CD4-positive, alpha-beta T cell treated with Interleukin-21 for 1 hour (primary cell): Measurements from ENCODE around the gene FOXP1.
A peak's percentile ranks its signal among the peaks of the same experiment; 100 is the strongest.

Experiments
- DNase-seq: peaks from one replicate; pipeline ENCODE4 v3.0.0-alpha.2; 2020

The FOXP1 gene

DNA sequence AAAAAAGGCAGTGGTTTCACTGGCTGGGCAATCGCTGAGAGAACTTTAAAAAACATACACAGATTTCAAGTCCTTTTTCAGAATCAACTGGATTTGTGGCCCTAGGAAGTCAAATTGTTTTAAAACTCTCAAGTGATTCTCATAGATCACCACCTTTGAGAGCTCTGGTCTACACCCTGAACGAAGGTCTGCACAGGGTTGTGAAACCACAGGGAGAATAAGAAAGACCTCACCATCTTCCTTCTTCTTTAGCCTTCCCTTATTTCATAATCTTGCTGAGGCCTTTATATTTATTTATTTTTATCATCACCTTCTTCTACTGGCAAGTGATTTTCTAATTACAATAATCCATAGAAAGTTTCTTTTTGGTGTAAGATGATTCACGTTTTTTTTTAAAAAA, 58.1 kb downstream of the FOXP1 start:
- no peak for DNase-seq

DNA sequence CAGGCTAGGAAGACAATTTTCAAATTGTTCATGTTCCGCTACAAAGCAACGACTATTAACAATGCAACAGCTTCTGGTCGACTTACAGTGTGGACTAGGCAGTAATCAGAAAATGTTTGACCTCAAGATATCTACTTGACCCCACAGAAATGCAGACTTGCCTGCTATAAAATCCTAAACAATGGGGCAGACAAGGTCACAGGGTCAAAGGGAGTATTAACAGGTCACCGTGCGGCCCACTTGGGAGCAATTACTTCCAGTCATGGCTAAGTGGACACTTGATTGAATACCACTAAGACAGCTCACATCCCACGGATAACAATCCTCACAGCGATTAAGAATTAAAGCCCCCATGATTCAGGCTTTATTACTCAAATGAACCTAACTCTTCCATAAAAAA, 58.9 kb downstream of the FOXP1 start:
- no peak for DNase-seq

DNA sequence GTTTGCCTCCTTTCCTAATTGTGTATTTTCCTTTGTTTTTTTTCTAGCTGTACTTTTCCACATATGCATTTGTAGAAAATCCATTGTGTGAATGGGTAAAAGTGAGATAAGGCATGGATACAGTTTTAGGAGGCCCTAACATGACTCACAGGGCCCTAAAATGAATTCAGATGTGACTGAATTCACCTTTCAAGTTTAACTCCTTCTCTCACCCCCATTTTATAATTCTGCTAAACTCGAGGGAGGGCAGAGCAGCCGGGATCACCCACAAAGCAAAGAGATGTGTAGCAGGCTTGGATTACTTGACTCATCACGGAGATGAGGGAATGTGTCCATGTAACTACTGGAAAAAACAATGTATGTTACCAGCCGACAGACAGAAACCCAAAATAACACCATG, 59.9 kb downstream of the FOXP1 start:
- no peak for DNase-seq

DNA sequence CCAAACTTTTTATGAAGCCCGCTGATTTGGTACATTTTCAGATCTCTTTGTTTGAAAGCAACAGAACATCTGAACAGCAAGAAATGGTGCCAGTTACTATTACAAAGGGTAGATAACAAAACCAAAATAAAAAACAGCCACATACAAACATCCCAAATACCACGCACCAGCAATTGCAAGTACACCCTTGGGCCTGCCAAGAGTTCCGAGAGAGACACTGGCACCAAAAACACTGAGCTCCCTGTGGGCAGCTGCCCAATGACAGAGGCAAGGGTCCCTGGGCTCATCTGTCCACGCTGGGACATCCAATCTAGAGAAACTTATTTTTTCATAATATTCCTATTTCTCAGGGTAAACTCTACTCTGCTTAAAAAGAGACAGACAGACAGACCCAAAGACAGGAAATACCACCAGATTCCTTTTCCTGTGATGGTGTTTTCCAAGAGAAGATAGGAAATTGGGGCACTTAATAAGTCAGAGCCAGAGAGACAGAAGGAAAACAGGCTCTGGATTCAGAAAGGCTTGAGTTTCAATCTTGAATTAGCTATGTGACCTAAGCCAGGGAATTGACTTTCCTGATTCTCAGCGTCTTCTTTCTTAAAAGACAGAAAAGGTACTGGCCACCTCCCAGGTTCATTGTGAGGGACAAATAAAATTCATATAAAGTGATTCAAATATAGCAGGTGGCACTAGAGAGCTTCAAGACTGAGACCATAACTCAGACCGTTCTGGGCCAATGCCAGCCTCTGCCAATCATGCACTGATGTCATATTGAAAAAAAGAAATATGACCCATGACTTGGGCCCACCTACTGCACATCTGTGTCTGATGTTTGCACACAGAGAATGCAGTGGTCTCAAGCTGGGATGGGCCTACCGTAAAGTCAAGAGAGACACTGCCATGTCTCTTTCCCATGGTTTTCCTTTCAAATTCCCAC, 61.3 kb downstream of the FOXP1 start:
- DNase-seq = no peak

DNA sequence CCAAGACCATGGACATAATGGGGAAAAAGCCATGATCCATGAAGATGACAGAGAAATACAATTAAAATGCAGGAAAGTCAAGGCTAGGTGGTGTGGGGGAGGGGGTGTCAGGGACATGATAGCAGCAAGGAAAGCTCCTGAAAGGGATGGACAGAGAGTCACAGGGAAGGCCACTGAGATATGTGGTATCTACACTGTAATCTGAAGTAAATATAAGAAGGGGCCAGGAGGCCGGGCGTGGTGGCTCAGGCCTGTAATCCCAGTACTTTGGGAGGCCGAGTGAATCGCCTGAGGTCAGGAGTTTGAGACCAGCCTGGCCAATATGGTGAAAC, 62.5 kb downstream of the FOXP1 start:
- no peak for DNase-seq

DNA sequence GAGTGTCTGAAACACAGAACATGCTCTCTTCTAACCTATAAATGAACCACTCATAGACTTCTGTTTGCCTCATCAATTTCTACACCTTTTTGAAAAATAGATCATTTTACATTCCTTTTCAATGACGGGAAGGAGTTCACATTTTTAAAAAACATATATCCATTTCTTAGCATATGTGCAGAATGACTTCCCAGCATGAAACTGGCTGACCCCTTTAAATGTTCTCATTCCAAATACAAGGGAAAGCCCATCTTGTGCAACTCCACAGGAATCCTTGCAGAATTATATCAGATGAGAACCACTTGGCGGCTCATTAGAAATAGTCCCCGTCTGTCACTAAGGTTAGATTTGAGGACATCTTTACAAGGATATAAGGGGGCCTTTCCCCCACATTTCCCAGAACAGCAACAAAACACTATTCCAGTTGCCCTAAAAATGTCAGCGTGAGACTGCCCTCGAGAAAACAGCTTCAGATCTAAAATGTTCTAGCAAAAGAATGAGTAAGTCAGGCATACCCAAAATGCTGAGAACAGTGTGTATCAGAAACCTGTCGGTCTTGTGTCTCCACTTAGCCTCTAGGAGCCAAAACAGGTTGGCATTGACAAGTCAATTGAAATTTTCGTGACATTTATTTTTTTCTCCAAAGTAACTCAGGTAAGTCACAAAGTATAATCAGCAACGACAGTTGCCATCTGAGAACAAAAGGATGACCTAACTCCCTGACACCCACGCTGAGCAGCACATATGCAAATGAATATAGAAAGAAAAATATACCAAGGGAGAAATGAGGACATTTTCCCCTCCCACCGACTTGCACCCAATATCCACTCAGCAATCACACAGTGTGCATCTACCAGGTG, 63.1 kb downstream of the FOXP1 start:
- DNase-seq = no peak

DNA sequence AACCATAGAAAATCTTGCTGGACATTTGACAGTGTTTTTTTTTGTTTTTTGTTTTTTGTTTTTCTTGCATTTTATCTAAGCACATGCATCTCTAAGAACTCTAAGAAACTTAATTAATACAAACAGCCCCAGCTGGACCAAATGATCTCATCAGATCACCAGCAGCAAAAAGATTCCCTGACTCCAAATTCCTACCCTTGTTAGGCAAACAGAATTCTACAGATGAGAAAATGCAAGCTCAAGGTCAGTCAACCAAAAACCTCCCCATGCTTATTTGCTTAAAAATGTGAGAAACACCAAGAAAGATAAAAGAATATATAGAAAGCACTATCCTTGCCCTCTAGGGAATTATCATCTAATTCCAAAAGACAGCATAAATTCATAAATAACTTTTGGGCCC, 65.4 kb downstream of the FOXP1 start:
- no peak for DNase-seq

DNA sequence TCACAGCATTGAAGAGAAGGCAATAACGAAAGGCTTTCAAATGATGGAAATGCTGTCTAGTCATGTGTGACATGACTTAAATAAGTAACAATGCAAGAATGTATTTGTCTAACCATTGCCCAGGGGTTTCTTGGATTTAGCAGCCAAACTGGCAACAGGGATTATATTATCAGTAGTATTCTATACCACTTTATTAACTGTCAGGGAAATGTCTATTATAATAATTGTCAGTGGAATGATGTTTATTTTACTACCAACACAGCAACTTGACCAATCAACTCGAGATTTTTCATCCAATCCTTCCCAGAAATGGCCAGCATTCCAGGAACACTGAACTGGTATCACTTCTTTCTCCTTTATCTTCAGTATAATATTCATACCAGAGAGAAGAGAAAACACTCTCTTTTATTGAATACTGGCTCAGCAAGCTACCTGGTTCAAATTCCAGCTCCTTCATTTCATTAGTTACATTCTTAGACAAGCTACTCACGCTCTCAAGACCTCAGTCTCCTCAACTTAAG, 66.2 kb downstream of the FOXP1 start:
- DNase-seq = no peak

DNA sequence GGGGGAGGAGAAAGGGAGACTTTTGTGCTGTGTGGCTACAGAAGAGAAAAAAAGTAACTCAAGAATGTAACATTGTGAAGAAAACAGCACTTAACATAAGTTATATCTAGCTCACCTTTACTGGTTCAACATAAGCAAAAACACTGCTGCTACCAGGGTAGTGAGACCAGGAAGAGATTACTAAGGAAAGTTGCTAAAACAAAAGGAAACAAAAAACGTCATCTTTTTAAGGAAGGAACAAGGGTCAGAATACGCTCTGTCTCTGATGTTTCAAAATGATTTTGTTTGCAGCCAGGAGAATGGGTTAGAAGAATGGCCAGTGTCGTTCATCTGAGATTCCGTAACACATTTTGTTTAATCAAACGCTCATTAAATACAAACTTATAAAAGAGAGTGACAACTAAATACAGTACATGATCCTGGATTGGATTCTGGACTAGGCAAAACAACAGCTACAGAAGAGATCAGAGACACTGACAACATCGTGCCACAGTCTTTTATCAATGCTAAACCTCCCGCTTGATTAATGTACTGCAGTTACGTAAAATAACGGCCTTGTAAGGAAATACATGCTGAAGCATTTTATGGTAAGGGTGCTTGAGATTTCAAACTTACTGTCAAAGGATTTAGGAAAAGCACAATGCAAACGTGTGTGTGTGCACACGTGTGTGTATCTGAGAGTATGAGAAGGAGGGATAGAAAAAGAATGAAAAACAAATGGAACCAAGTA, 67.7 kb downstream of the FOXP1 start:
- DNase-seq = no peak

DNA sequence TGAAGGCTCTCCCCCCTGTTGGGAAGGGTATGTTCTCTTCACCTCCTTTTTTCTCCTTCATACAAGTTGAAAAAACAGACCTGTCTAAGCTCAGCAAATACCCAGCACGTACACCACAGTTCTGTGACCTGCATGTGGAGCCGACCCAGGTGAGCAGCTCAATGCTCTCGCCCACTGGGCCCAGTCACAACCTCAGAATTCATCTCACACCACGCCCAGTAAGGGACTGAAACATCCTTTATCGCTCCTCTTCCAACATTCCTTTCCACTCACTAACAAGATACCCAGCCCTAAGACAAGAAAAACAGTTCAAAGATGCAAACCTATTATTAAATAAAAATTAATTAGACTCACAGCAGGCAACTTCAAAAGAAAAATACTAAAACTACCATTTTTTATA, 68.9 kb downstream of the FOXP1 start:
- DNase-seq = no peak

DNA sequence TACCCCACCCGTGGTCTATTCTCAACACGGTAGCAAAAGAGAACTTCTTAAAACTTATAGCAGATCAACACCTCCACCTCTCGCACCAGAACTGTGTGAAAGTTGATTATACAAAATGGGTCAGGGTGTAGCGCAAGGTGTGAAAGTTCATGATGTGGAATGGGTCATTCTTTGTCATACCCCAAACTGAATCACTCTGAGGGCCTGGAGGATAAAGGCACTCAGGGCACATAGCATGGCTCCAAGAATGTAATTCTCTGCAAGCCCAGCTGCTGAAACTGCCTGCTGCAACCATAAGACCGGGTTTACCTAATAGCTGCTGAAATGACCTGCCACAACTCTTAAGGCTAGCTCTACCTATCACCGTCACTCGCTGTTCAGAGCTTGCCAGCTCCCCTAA, 70.0 kb downstream of the FOXP1 start:
- DNase-seq = no peak

DNA sequence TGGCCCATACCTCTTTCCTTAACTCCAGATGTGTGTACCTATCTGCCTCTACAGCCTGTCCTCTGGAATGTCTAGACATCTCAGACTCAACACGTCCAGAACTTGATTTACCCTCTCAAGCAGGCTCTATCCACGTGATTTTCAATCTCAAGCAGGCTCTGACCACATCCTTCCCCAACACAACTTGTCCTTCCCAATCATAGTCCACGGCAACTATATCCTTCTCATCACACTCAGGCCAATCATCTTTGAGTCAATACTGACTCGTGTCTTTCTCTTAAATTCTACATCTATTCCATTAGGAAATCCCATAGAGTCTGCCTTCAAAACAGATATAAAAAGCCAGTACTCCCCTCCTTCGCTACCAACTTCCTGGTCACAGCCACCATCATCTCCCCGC, 70.4 kb downstream of the FOXP1 start:
- no peak for DNase-seq

DNA sequence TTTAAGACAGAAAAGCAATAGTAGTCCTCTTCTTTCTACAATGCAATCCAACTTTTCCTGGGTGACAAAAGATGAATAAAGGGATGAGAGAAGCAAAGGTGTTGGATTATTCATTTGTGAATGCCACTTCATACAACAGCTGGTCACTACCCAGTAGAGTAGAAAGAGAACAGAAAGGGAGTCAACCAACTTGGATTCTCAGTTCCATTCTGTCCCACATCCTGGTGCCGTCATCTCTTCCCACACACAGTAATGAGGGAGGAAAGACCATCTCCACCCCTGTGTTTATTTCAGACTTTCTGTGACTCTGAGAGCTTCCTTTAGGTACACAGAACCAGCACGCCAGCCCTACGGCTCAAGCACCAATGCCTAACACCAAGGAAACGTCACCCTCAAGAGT, 71.0 kb downstream of the FOXP1 start:
- no peak for DNase-seq

DNA sequence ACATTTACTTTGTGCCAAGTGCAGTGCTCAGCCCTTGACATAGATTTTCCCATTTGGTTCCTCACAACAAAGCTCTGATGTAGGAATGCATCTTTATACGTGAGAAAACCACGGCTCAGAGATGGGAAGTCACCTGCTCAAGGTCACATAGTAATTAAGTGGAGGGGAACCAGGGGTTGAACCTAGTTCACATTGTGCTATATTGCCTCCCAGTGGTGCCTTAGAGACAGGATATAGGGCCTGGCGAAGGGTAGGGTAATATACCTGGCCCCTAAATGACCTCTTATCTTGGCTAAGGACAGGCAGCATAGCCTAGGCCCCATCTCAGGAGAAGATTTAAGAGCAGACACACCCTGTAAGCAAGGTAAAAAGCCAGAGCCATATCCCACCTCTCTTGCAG, 71.5 kb downstream of the FOXP1 start:
- DNase-seq = peak; percentile 77

DNA sequence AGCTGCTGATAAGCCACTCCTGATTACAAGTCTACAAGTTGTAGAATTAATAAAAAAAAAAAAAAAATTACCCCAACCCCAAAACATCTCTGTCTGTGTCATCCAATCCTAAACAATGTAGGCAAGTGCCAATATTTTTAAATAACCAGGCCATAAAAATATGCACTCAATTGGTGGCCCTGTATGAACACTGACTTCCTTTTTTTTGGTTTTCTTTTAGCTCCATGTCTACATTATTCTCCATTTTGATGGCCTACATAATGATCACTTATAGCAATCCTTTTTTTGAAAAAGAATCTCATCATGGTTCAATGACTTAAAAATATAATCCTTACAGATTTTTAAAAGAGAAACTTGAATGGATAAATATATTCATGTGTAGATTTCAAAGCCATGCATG, 72.1 kb downstream of the FOXP1 start:
- DNase-seq = no peak

DNA sequence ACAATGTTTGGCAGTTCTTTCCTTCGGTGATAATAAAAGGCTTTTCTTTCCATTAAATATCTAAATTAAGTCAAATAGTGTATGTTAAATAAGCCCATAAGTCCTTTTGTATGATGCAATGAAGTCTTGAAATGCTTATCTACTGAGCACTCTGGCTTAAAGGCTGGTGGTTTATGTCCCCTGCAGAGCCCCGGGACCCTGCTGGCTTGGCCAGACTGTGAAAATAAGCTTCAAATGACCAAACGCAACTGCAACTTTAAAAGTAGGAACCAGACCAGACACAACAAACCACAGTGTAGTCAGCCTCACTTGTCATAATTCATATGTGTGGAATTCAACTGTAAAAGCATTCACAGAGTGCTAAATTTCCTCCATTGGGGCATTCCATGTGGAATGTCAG, 72.5 kb downstream of the FOXP1 start:
- no peak for DNase-seq

DNA sequence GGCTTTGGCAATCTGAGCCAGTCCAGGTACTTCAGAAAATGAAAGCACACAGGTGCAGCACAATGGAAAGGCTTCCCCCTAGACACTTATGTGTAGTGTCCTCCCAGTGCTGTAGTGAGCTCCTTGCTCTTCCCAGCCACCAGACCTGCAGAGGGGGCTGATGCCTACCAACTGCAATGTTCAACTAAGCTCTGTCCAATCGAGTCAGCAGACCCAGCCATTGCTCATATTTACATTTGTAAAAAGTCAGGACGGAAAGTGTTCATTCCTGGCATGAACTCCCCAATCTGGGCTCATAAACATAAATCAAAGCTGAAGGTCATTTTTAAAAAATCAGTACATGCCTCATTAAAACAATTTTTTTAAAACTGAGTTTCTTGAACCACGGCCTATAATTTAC, 73.0 kb downstream of the FOXP1 start:
- DNase-seq = no peak

DNA sequence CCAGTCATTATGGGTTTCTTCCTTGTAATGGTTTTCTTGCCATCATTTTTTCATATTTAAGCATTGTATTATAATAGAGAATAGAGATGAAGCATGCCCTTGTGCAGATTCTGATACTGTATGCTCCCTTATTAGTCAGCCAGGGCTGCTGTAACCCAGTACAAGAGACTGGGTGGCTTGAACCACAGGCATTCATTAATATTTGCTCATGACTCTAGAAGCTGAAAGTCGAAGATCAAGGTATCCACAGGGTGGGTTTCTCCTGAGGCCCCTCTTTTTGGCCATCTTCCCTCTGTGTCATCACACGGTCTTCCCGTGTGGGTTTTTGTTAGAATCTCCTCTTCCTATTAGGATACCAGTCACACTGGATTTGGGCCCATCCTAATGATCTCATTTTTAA, 74.5 kb downstream of the FOXP1 start:
- DNase-seq = no peak

DNA sequence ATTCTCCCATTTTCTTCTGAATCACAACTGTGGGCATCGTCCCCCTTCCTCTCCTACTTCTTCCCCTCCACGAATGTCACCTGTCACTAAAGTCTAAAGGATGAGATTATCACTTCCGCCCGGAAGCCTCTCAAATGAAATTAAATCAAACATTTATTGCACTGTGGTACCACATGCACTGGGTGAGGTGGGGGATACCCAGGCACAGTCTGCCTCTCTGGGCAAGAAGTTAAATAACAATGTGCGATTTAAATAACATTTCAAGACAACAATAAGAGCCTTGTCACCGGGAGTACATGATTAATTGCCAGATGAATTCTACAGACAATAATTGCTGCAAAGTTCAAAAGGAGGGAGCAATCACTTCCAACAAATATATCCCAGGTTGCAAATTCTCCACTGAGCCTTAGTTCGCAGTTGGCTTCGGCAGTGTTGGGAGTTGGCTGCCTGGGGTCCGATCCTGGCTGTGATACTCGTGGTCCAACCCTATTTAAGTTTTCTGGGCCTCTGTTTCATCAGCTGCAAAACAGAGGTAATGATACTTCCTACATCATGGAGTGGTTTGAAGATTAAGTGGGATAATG, 77.7 kb downstream of the FOXP1 start:
- no peak for DNase-seq

DNA sequence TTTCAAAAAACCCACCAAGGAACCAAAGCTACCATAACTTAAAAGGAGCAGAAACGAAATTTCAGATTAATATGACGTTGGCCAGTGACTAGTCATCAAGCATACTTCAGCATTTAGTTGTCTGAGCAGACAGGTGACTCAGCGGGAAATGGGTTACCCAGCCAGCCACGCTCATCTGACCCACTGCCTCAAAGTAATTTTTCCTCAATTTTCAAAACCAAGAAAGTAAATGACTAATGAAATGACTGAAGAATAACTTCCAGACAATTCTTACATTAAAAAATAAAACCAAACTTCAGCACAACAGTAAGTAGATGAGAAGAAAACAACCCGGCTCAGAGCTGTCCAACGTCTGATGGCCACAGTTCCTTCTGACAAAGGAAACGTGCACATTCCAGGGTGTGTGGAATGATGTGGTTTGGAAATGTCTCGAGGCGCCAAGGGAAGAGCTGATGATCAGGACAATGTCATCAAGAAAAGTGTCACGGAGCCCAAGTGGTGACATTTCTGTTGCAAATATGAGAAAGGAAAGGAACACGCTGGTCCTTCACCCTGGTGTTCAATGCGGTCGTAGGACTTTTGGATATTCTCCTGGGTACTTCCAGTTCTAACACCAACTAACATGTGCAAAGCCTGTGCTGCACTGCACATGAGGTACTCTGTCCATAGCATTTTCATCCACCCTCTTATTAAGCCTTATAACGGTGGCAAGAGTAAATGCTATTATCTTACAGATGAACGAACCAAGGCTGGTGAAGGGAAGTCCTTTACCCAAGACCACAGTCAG, 79.1 kb downstream of the FOXP1 start:
- no peak for DNase-seq

DNA sequence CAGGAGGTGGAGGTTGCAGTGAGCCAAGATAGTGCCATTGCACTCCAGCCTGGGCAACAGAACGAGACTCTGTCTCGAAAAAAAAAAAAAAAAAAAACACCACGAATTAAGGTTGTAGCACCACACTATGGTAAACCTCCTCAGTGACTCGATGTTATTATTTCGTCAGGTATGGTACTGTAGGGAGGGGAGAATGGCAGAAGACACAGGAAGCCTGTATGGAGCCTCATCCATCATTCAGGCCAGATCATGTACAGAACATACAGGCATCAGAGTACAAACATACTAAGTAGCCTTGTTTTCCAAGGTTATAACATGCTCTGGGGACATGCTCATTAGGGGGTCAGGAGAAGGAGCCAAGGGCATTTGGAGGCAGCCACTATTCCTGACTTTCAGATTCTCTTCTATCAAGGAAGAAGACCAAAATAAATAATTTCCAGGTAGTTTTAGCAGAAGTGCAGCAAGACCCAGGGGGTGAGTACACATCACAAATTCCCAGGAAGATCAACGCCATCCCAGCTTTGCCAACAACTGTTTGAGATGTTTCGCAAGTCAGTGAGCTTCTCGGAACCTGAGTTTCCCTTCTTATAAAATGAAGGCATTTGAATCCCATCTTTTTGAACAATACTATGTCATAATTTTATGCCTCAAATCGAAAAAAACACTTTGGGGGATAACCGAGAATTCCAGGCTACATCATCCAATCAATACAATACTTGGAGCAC, 79.8 kb downstream of the FOXP1 start:
- no peak for DNase-seq
